Type B pancreatic cell (in vitro differentiated cells): ENCODE results near the gene BCL2L14. TPM values are rescaled to one million over a fixed set of nuclear protein-coding genes. Genes with fewer than 3 reads are reported as not detected.

ENCODE experiments used
- DNase-seq: peaks from one replicate; pipeline ENCODE4 v3.0.0; 2021; ENCODE audit warnings: mixed read lengths; ENCODE audit not compliant: unreplicated experiment; ENCODE audit errors: extremely low spot score
- H3K27ac Mint-ChIP-seq: 2 replicates; pipeline ENCODE4 v1.8.0; 2021; ENCODE audit warnings: mild to moderate bottlenecking, mixed read lengths
- H3K27me3 Mint-ChIP-seq: 2 replicates; pipeline ENCODE4 v1.8.0; 2021; ENCODE audit warnings: mixed read lengths
- H3K36me3 Mint-ChIP-seq: 2 replicates; pipeline ENCODE4 v1.8.0; 2021; ENCODE audit warnings: mixed read lengths
- H3K4me1 Mint-ChIP-seq: one replicate; pipeline ENCODE4 v1.8.0; 2021; ENCODE audit warnings: mixed read lengths; ENCODE audit not compliant: unreplicated experiment
- H3K4me3 Mint-ChIP-seq: 2 replicates; pipeline ENCODE4 v1.8.0; 2021; ENCODE audit warnings: mild to moderate bottlenecking, mixed read lengths
- H3K9me3 Mint-ChIP-seq: 2 replicates; pipeline ENCODE4 v1.8.0; 2021; ENCODE audit warnings: mixed read lengths
- CTCF ChIP-seq: fragments of 200-600 bp; sonication (generic); conservative IDR thresholded peaks from 2 replicates; pipeline ENCODE4 v1.5.0; 2021; ENCODE audit warnings: antibody characterized with exemption, mild to moderate bottlenecking
- total RNA-seq: library from RNA; stranded (reverse); gene quantifications from 2 replicates; pipeline ENCODE4 v1.2.1, GENCODE V29; 2021; ENCODE audit warnings: low replicate concordance

The BCL2L14 gene
- total RNA-seq, 1 donor from 2014 or later = 3.3 TPM

GRCh38 chr12:12088147-12088546 lies 17.4 kb downstream of the BCL2L14 start:
- H3K36me3 Mint-ChIP-seq = peaks cover 9% of the 10 kb centered on the region
- no peaks in the 10 kb centered on the region for H3K9me3 Mint-ChIP-seq
- peaks cover 19% of the 10 kb centered on the region for H3K4me1 Mint-ChIP-seq
- no peaks in the 10 kb centered on the region for H3K27me3 Mint-ChIP-seq
- no peak for TF ChIP-seq CTCF
- no peak overlapping the region for H3K27ac Mint-ChIP-seq
- DNase-seq = no peak
- no peak overlapping the region for H3K4me3 Mint-ChIP-seq

- H3K27ac Mint-ChIP-seq = no peak overlapping the region
- H3K27me3 Mint-ChIP-seq = no peaks in the 10 kb centered on the region
- H3K9me3 Mint-ChIP-seq = no peaks in the 10 kb centered on the region
- no peak overlapping the region for H3K4me3 Mint-ChIP-seq
- TF ChIP-seq CTCF = no peak
- DNase-seq = no peak
- peaks cover 9% of the 10 kb centered on the region for H3K36me3 Mint-ChIP-seq
- H3K4me1 Mint-ChIP-seq = peaks cover 19% of the 10 kb centered on the region
Observed at GRCh38 chr12:12088761-12089160, 18.0 kb downstream of the BCL2L14 start.

GRCh38 chr12:12091071-12091470 lies 20.3 kb downstream of the BCL2L14 start:
- no peak for TF ChIP-seq CTCF
- H3K4me3 Mint-ChIP-seq = no peak overlapping the region
- peaks cover 13% of the 10 kb centered on the region for H3K36me3 Mint-ChIP-seq
- DNase-seq = no peak
- H3K9me3 Mint-ChIP-seq = no peaks in the 10 kb centered on the region
- no peaks in the 10 kb centered on the region for H3K27me3 Mint-ChIP-seq
- peaks cover 19% of the 10 kb centered on the region for H3K4me1 Mint-ChIP-seq
- no peak overlapping the region for H3K27ac Mint-ChIP-seq

GRCh38 chr12:12091977-12092663 lies 21.4 kb downstream of the BCL2L14 start:
- Mint-ChIP-seq H3K4me1 (peaks cover 10% of the 10 kb centered on the region), H3K27me3 (no peaks in the 10 kb centered on the region), H3K9me3 (no peaks in the 10 kb centered on the region), H3K4me3 (no peak overlapping the region), H3K36me3 (peaks cover 14% of the 10 kb centered on the region), H3K27ac (no peak overlapping the region)
- no peak for DNase-seq
- no peak for TF ChIP-seq CTCF

GRCh38 chr12:12094481-12094880 lies 23.7 kb downstream of the BCL2L14 start:
- Mint-ChIP-seq H3K36me3 (peaks cover 33% of the 10 kb centered on the region), H3K27ac (no peak overlapping the region), H3K9me3 (no peaks in the 10 kb centered on the region), H3K4me3 (no peak overlapping the region), H3K4me1 (no peaks in the 10 kb centered on the region), H3K27me3 (no peaks in the 10 kb centered on the region)
- no peak for TF ChIP-seq CTCF
- DNase-seq = no peak
